HEK293 (cell line): ENCODE measurements around the gene DUSP19.

Experiments
- ATF2 ChIP-seq: fragments of 450-650 bp; formaldehyde crosslinking; IDR thresholded peaks from 2 replicates; pipeline ENCODE4 v1.5.1; 2016; ENCODE audit warnings: missing biosample characterization, missing genetic modification characterization, low read depth
- BCL11B ChIP-seq: fragments of 450-650 bp; formaldehyde crosslinking; IDR thresholded peaks from 2 replicates; pipeline ENCODE4 v1.5.1; 2016; ENCODE audit warnings: low read depth, missing biosample characterization, missing genetic modification characterization
- HOXA7 ChIP-seq: sonication (generic); formaldehyde crosslinking; IDR thresholded peaks from 2 replicates; pipeline ENCODE4 v1.8.1; 2022; ENCODE audit warnings: missing genetic modification reagents, borderline replicate concordance
- HOXD13 ChIP-seq: sonication (generic); formaldehyde crosslinking; IDR thresholded peaks from 2 replicates; pipeline ENCODE4 v1.8.0; 2022; ENCODE audit warnings: missing genetic modification reagents, borderline replicate concordance
- KLF9 ChIP-seq: fragments of 450-650 bp; formaldehyde crosslinking; IDR thresholded peaks from 2 replicates; pipeline ENCODE4 v1.5.1; 2016; ENCODE audit warnings: missing biosample characterization, missing genetic modification characterization, low read depth
- MEIS1 ChIP-seq: sonication (generic); formaldehyde crosslinking; IDR thresholded peaks from 2 replicates; pipeline ENCODE4 v1.8.1; 2022; ENCODE audit warnings: missing genetic modification reagents, mild to moderate bottlenecking, borderline replicate concordance
- OVOL3 ChIP-seq: fragments of 450-650 bp; formaldehyde crosslinking; IDR thresholded peaks from 2 replicates; pipeline ENCODE4 v1.5.1; 2016; ENCODE audit warnings: missing biosample characterization, missing genetic modification characterization
- YY1 ChIP-seq: fragments of 450-650 bp; formaldehyde crosslinking; IDR thresholded peaks from 2 replicates; pipeline ENCODE4 v1.5.1; 2018; ENCODE audit warnings: missing biosample characterization, missing genetic modification characterization
- ZBTB17 ChIP-seq: fragments of 450-650 bp; formaldehyde crosslinking; IDR thresholded peaks from 2 replicates; pipeline ENCODE4 v1.5.1; 2016; ENCODE audit warnings: missing biosample characterization, missing genetic modification characterization
- ZBTB20 ChIP-seq: fragments of 450-650 bp; formaldehyde crosslinking; IDR thresholded peaks from 2 replicates; pipeline ENCODE4 v1.5.1; 2016; ENCODE audit warnings: missing biosample characterization, missing genetic modification characterization
- ZBTB44 ChIP-seq: fragments of 450-650 bp; IDR thresholded peaks from 2 replicates; pipeline ENCODE4 v1.5.1; 2018; ENCODE audit warnings: missing biosample characterization, mild to moderate bottlenecking, missing genetic modification characterization
- ZBTB7A ChIP-seq: fragments of 450-650 bp; formaldehyde crosslinking; IDR thresholded peaks from 2 replicates; pipeline ENCODE4 v1.5.1; 2016; ENCODE audit warnings: low read depth, missing biosample characterization, missing genetic modification characterization
- ZEB2 ChIP-seq: fragments of 450-650 bp; formaldehyde crosslinking; IDR thresholded peaks from 2 replicates; pipeline ENCODE4 v1.5.1; 2016; ENCODE audit warnings: missing biosample characterization, missing genetic modification characterization
- ZNF114 ChIP-seq: fragments of 450-650 bp; formaldehyde crosslinking; IDR thresholded peaks from 2 replicates; pipeline ENCODE4 v1.5.0; 2017; ENCODE audit warnings: missing biosample characterization, missing genetic modification characterization
- ZNF132 ChIP-seq: fragments of 450-650 bp; formaldehyde crosslinking; IDR thresholded peaks from 2 replicates; pipeline ENCODE4 v1.5.1; 2017; ENCODE audit warnings: missing biosample characterization, missing genetic modification characterization, borderline replicate concordance
- ZNF140 ChIP-seq: fragments of 450-650 bp; formaldehyde crosslinking; IDR thresholded peaks from 2 replicates; pipeline ENCODE4 v1.5.1; 2016; ENCODE audit warnings: missing biosample characterization, missing genetic modification characterization
- ZNF174 ChIP-seq: fragments of 450-650 bp; formaldehyde crosslinking; IDR thresholded peaks from 2 replicates; pipeline ENCODE4 v1.5.0; 2017; ENCODE audit warnings: missing biosample characterization, mild to moderate bottlenecking, missing genetic modification characterization
- ZNF202 ChIP-seq: fragments of 450-650 bp; formaldehyde crosslinking; IDR thresholded peaks from 2 replicates; pipeline ENCODE4 v1.5.1; 2016; ENCODE audit warnings: missing biosample characterization, missing genetic modification characterization, borderline replicate concordance
- ZNF223 ChIP-seq: fragments of 450-650 bp; formaldehyde crosslinking; IDR thresholded peaks from 2 replicates; pipeline ENCODE4 v1.5.1; 2016; ENCODE audit warnings: missing biosample characterization, missing genetic modification characterization
- ZNF239 ChIP-seq: fragments of 450-650 bp; formaldehyde crosslinking; IDR thresholded peaks from 2 replicates; pipeline ENCODE4 v1.5.1; 2016; ENCODE audit warnings: missing biosample characterization, missing genetic modification characterization
- ZNF248 ChIP-seq: fragments of 450-650 bp; formaldehyde crosslinking; IDR thresholded peaks from 2 replicates; pipeline ENCODE4 v1.5.1; 2017; ENCODE audit warnings: missing biosample characterization, missing genetic modification characterization
- ZNF292 ChIP-seq: fragments of 450-650 bp; formaldehyde crosslinking; IDR thresholded peaks from 2 replicates; pipeline ENCODE4 v1.5.1; 2016; ENCODE audit warnings: low read depth, missing biosample characterization, missing genetic modification characterization, borderline replicate concordance
- ZNF302 ChIP-seq: fragments of 450-650 bp; formaldehyde crosslinking; IDR thresholded peaks from 2 replicates; pipeline ENCODE4 v1.5.1; 2016; ENCODE audit warnings: missing biosample characterization, missing genetic modification characterization, low read depth
- ZNF423 ChIP-seq: fragments of 450-650 bp; formaldehyde crosslinking; IDR thresholded peaks from 2 replicates; pipeline ENCODE4 v1.5.1; 2016; ENCODE audit warnings: missing biosample characterization, missing genetic modification characterization
- ZNF501 ChIP-seq: fragments of 450-650 bp; formaldehyde crosslinking; IDR thresholded peaks from 2 replicates; pipeline ENCODE4 v1.5.1; 2016; ENCODE audit warnings: missing biosample characterization, missing genetic modification characterization
- ZNF514 ChIP-seq: fragments of 450-650 bp; formaldehyde crosslinking; IDR thresholded peaks from 2 replicates; pipeline ENCODE4 v1.5.1; 2016; ENCODE audit warnings: missing biosample characterization, missing genetic modification characterization
- ZNF560 ChIP-seq: fragments of 450-650 bp; formaldehyde crosslinking; IDR thresholded peaks from 2 replicates; pipeline ENCODE4 v1.5.1; 2017; ENCODE audit warnings: missing biosample characterization, missing genetic modification characterization, borderline replicate concordance
- ZNF580 ChIP-seq: fragments of 450-650 bp; formaldehyde crosslinking; IDR thresholded peaks from 2 replicates; pipeline ENCODE4 v1.5.1; 2016; ENCODE audit warnings: missing biosample characterization, missing genetic modification characterization
- ZNF596 ChIP-seq: fragments of 450-650 bp; IDR thresholded peaks from 2 replicates; pipeline ENCODE4 v1.5.0; 2018; ENCODE audit warnings: missing biosample characterization, mild to moderate bottlenecking, missing genetic modification characterization, moderate library complexity
- ZNF621 ChIP-seq: fragments of 450-650 bp; formaldehyde crosslinking; IDR thresholded peaks from 2 replicates; pipeline ENCODE4 v1.5.1; 2017; ENCODE audit warnings: missing biosample characterization, missing genetic modification characterization
- ZNF623 ChIP-seq: fragments of 450-650 bp; formaldehyde crosslinking; IDR thresholded peaks from 2 replicates; pipeline ENCODE4 v1.5.1; 2016; ENCODE audit warnings: missing biosample characterization, missing genetic modification characterization
- ZNF658 ChIP-seq: fragments of 450-650 bp; formaldehyde crosslinking; IDR thresholded peaks from 2 replicates; pipeline ENCODE4; 2016; ENCODE audit warnings: missing biosample characterization, missing genetic modification characterization
- ZNF660 ChIP-seq: fragments of 450-650 bp; IDR thresholded peaks from 2 replicates; pipeline ENCODE4 v1.5.1; 2018; ENCODE audit warnings: missing biosample characterization, mild to moderate bottlenecking, missing genetic modification characterization
- ZNF747 ChIP-seq: fragments of 450-650 bp; formaldehyde crosslinking; IDR thresholded peaks from 2 replicates; pipeline ENCODE4 v1.5.1; 2016; ENCODE audit warnings: missing biosample characterization, missing genetic modification characterization
- ZNF776 ChIP-seq: fragments of 450-650 bp; formaldehyde crosslinking; IDR thresholded peaks from 2 replicates; pipeline ENCODE4 v1.5.0; 2017; ENCODE audit warnings: missing biosample characterization, missing genetic modification characterization, borderline replicate concordance
- ZNF785 ChIP-seq: fragments of 450-650 bp; formaldehyde crosslinking; IDR thresholded peaks from 2 replicates; pipeline ENCODE4 v1.5.1; 2016; ENCODE audit warnings: missing biosample characterization, missing genetic modification characterization
- ZSCAN23 ChIP-seq: fragments of 450-650 bp; formaldehyde crosslinking; IDR thresholded peaks from 2 replicates; pipeline ENCODE4 v1.5.1; 2016; ENCODE audit warnings: missing biosample characterization, missing genetic modification characterization
- TF ChIP-seq, protein P1 (sequence below): fragments of 450-650 bp; formaldehyde crosslinking; IDR thresholded peaks from 2 replicates; pipeline ENCODE4 v1.5.1; 2016; ENCODE audit warnings: missing biosample characterization, missing genetic modification characterization

The DUSP19 gene

GRCh38 chr2:183124222-183124956, 45.8 kb downstream of the DUSP19 start, which contains the start of gene NUP35 (continued):
- TF ChIP-seq ZEB2 (tag by site-specific recombination) (no peak), ATF2 (tag by site-specific recombination) (no peak), ZNF623 (tag by site-specific recombination) (no peak), ZBTB7A (tag by site-specific recombination) (no peak), ZNF514 (tag by site-specific recombination) (no peak), ZNF248 (tag by site-specific recombination) (no peak), ZNF140 (tag by site-specific recombination) (no peak), ZNF596 (tag by site-specific recombination) (no peak), ZNF423 (tag by site-specific recombination) (no peak), HOXA7 (no peak), ZNF239 (no peak), ZNF658 (tag by site-specific recombination) (no peak), ZNF785 (no peak), MEIS1 (CRISPR knock-in tag) (no peak), ZBTB17 (peak; percentile 54; the same call in 1 of the 2 replicates), BCL11B (tag by site-specific recombination) (no peak), ZNF560 (no peak), ZNF621 (tag by site-specific recombination) (no peak), ZNF580 (tag by site-specific recombination) (peak; percentile 99), KLF9 (tag by site-specific recombination) (peak; percentile 88), ZNF132 (tag by site-specific recombination) (no peak), ZNF660 (tag by site-specific recombination) (0 out of 2 replicates have a peak, but pooled peaks have one; percentile 21), HOXD13 (no peak; the same call in 1 of the 2 replicates), ZNF202 (no peak), ZNF747 (no peak), ZNF223 (tag by site-specific recombination) (peak; percentile 88), ZNF174 (tag by site-specific recombination) (no peak), OVOL3 (tag by site-specific recombination) (no peak), YY1 (peak; percentile 93), ZNF776 (tag by site-specific recombination) (no peak), ZSCAN23 (tag by site-specific recombination) (no peak), ZNF302 (tag by site-specific recombination) (no peak), ZNF292 (tag by site-specific recombination) (no peak), ZNF501 (tag by site-specific recombination) (0 out of 2 replicates have a peak, but pooled peaks have one; percentile 51), ZNF114 (tag by site-specific recombination) (no peak), ZBTB20 (tag by site-specific recombination) (peak; percentile 77; the same call in 1 of the 2 replicates), ZBTB44 (tag by site-specific recombination) (no peak)
- TF ChIP-seq, protein P1, sequence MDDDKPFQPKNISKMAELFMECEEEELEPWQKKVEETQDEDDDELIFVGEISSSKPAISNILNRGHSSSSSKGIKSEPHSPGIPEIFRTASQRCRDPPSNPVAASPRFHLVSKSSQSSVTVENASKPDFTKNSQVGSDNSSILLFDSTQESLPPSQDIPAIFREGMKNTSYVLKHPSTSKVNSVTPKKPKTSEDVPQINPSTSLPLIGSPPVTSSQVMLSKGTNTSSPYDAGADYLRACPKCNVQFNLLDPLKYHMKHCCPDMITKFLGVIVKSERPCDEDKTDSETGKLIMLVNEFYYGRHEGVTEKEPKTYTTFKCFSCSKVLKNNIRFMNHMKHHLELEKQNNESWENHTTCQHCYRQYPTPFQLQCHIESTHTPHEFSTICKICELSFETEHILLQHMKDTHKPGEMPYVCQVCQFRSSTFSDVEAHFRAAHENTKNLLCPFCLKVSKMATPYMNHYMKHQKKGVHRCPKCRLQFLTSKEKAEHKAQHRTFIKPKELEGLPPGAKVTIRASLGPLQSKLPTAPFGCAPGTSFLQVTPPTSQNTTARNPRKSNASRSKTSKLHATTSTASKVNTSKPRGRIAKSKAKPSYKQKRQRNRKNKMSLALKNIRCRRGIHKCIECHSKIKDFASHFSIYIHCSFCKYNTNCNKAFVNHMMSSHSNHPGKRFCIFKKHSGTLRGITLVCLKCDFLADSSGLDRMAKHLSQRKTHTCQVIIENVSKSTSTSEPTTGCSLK = no peak
